WTC11 (cell line): Measurements from ENCODE around the gene PSD. TPM values are rescaled to one million over a fixed set of nuclear protein-coding genes. Genes with fewer than 3 reads are reported as not detected.

Source experiments
- ATAC-seq: fragments of 200-7000 bp; cut with Tn5 transposase; 2 replicates; pipeline ENCODE4 v1.10.0; 2021; ENCODE audit warnings: mild to moderate bottlenecking, moderate library complexity
- CTCF ChIA-PET: fragments of 300-600 bp; sonication (Branson Sonifier 250); formaldehyde crosslinking; loops from one replicate; lab custom pipeline; 2021; ENCODE audit warnings: antibody characterized with exemption; lab: Charles Lee
- POLR2A ChIA-PET: fragments of 350-600 bp; sonication (Branson Sonifier 250); formaldehyde crosslinking; loops from one replicate; lab custom pipeline; 2021; ENCODE audit warnings: antibody characterized with exemption; lab: Charles Lee
- DNase-seq: peaks from one replicate; pipeline ENCODE4 v3.0.0; 2021; ENCODE audit warnings: low spot score
- H3K27ac Mint-ChIP-seq: 2 replicates; pipeline ENCODE4 v1.8.0; 2021; ENCODE audit warnings: mixed read lengths
- H3K27me3 Mint-ChIP-seq: 2 replicates; pipeline ENCODE4 v1.8.0; 2021; ENCODE audit warnings: low read depth, mild to moderate bottlenecking, moderate library complexity, mixed read lengths
- H3K36me3 Mint-ChIP-seq: 2 replicates; pipeline ENCODE4 v1.8.0; 2021; ENCODE audit warnings: mixed read lengths
- H3K4me1 Mint-ChIP-seq: 2 replicates; pipeline ENCODE4 v1.8.0; 2022; ENCODE audit warnings: mixed read lengths
- H3K4me3 Mint-ChIP-seq: 2 replicates; pipeline ENCODE4 v1.8.0; 2021; ENCODE audit warnings: mild to moderate bottlenecking, moderate library complexity, mixed read lengths
- H3K9me3 Mint-ChIP-seq: 2 replicates; pipeline ENCODE4 v1.8.0; 2021; ENCODE audit warnings: mixed read lengths
- AFF4 ChIP-seq: sonication (generic); formaldehyde crosslinking; IDR thresholded peaks from 2 replicates; pipeline ENCODE4 v1.8.1; 2023; ENCODE audit warnings: mild to moderate bottlenecking, missing genetic modification reagents, borderline replicate concordance
- AR ChIP-seq: fragments of 250-450 bp; sonication (Bioruptor Pico); IDR thresholded peaks from 2 replicates; pipeline ENCODE4 v1.9.0; 2021; ENCODE audit warnings: mild to moderate bottlenecking
- ATF2 ChIP-seq: sonication (generic); formaldehyde crosslinking; IDR thresholded peaks from 2 replicates; pipeline ENCODE4 v1.8.1; 2022; ENCODE audit warnings: low read depth, missing genetic modification reagents, borderline replicate concordance
- ATF3 ChIP-seq: sonication (generic); formaldehyde crosslinking; conservative IDR thresholded peaks from 2 replicates; pipeline ENCODE4 v1.8.1; 2022; ENCODE audit warnings: mild to moderate bottlenecking, missing genetic modification reagents
- E2F5 ChIP-seq: sonication (generic); formaldehyde crosslinking; IDR thresholded peaks from 2 replicates; pipeline ENCODE4 v1.8.1; 2022; ENCODE audit warnings: mild to moderate bottlenecking, moderate library complexity, missing genetic modification reagents
- ERG ChIP-seq: fragments of 250-450 bp; sonication (Bioruptor Pico); IDR thresholded peaks from 2 replicates; pipeline ENCODE4 v1.8.0; 2021; ENCODE audit warnings: mild to moderate bottlenecking
- GRHL2 ChIP-seq: fragments of 250-450 bp; sonication (Bioruptor Pico); IDR thresholded peaks from 2 replicates; pipeline ENCODE4 v1.8.0; 2022; ENCODE audit warnings: mild to moderate bottlenecking, moderate library complexity; ENCODE audit not compliant: insufficient replicate concordance, severe bottlenecking
- IRF1 ChIP-seq: sonication (generic); formaldehyde crosslinking; IDR thresholded peaks from 2 replicates; pipeline ENCODE4 v1.8.0; 2023; ENCODE audit warnings: missing genetic modification reagents
- IRF2 ChIP-seq: sonication (generic); formaldehyde crosslinking; IDR thresholded peaks from 2 replicates; pipeline ENCODE4 v1.8.0; 2022; ENCODE audit warnings: low read depth, missing genetic modification reagents, borderline replicate concordance
- JUN ChIP-seq: sonication (generic); formaldehyde crosslinking; IDR thresholded peaks from 2 replicates; pipeline ENCODE4 v1.8.0; 2023; ENCODE audit warnings: mild to moderate bottlenecking, missing genetic modification reagents
- RELA ChIP-seq: sonication (generic); formaldehyde crosslinking; IDR thresholded peaks from 2 replicates; pipeline ENCODE4 v1.8.1; 2022; ENCODE audit warnings: missing genetic modification reagents, mild to moderate bottlenecking, borderline replicate concordance
- STAT6 ChIP-seq: sonication (generic); formaldehyde crosslinking; conservative IDR thresholded peaks from 2 replicates; pipeline ENCODE4 v1.8.1; 2023; ENCODE audit warnings: mild to moderate bottlenecking, low read depth, missing genetic modification reagents, moderate library complexity
- ZNF138 ChIP-seq: sonication (generic); formaldehyde crosslinking; conservative IDR thresholded peaks from 2 replicates; pipeline ENCODE4 v1.8.1; 2022; ENCODE audit warnings: mild to moderate bottlenecking, moderate library complexity, missing genetic modification reagents
- ZNF416 ChIP-seq: fragments of 250-450 bp; sonication (Bioruptor Pico); IDR thresholded peaks from 2 replicates; pipeline ENCODE4 v1.9.0; 2021; ENCODE audit warnings: mild to moderate bottlenecking, inconsistent platforms
- ZNF423 ChIP-seq: fragments of 250-450 bp; sonication (Bioruptor Pico); IDR thresholded peaks from 2 replicates; pipeline ENCODE4 v2.1.2; 2022; ENCODE audit warnings: mild to moderate bottlenecking, moderate library complexity
- ZNF425 ChIP-seq: fragments of 250-450 bp; sonication (Bioruptor Pico); conservative IDR thresholded peaks from 2 replicates; pipeline ENCODE4 v1.9.0; 2021; ENCODE audit warnings: mild to moderate bottlenecking
- ZNF512 ChIP-seq: sonication (generic); formaldehyde crosslinking; IDR thresholded peaks from 2 replicates; pipeline ENCODE4 v1.8.1; 2022; ENCODE audit warnings: missing genetic modification reagents, borderline replicate concordance
- total RNA-seq: library from RNA; stranded (reverse); gene quantifications from 3 replicates; pipeline ENCODE4 v1.2.3, GENCODE V29; 2021

Gene PSD
- total RNA-seq, 1 experiment from 2014 or later, result 12.5 TPM

GRCh38 chr10:102376901-102377300, 41.7 kb downstream of the PSD start (continued):
- TF ChIP-seq ATF2 (no peak), IRF2 (no peak), ATF3 (CRISPR knock-in tag) (no peak), ZNF416 (CRISPR knock-in tag) (no peak), IRF1 (no peak)

- Mint-ChIP-seq H3K4me3 (no peak overlapping the region), H3K27ac (no peak overlapping the region), H3K27me3 (no peaks in the 10 kb centered on the region), H3K4me1 (no peaks in the 10 kb centered on the region), H3K9me3 (peaks cover 5% of the 10 kb centered on the region), H3K36me3 (peaks cover 32% of the 10 kb centered on the region)
- no peak for ATAC-seq
- ChIA-PET CTCF (interaction anchor here (1.0 to 5.1 kb wide), 11 partner anchors 9 to 207 kb away, joined by 3 to 39 read pairs (median 9); no protein-coding TSS in a partner anchor), POLR2A (no interaction called here)
- no peak for DNase-seq
- TF ChIP-seq AR (CRISPR knock-in tag), result no peak
- TF ChIP-seq ZNF425 (CRISPR knock-in tag), result no peak
- no peak for TF ChIP-seq ERG
- TF ChIP-seq STAT6 (CRISPR knock-in tag), result no peak
- no peak for TF ChIP-seq ZNF423 (CRISPR knock-in tag)
- TF ChIP-seq IRF2, result no peak
- TF ChIP-seq E2F5 (CRISPR knock-in tag), result no peak
- no peak for TF ChIP-seq GRHL2 (CRISPR knock-in tag)
- TF ChIP-seq ZNF512 (CRISPR knock-in tag), result no peak
- no peak for TF ChIP-seq ZNF138 (CRISPR knock-in tag)
- TF ChIP-seq JUN (CRISPR knock-in tag), result no peak
- no peak for TF ChIP-seq AFF4 (CRISPR knock-in tag)
- TF ChIP-seq RELA, result no peak
These were observed 42.7 kb downstream of the PSD start for GRCh38 chr10:102375867-102376266.
